MCF 10A (cell line): ENCODE results near the gene COTL1. TPM values are rescaled to one million over a fixed set of nuclear protein-coding genes. Genes with fewer than 3 reads are reported as not detected.

Experiments
- BruUV-seq: library from RNA; stranded (reverse); fragments of 400-500 nt; replicated peaks from 2 replicates; lab custom pipeline; 2021; lab: Mats Ljungman, UMichigan
- CTCF ChIA-PET: fragments of 300-600 bp; sonication (Branson Sonifier 250); formaldehyde crosslinking; extraction: SDS; loops from one replicate; lab custom pipeline; 2021; ENCODE audit warnings: antibody characterized with exemption, inconsistent platforms; lab: Yijun Ruan, JAX
- POLR2A ChIA-PET: fragments of 300-600, 350-650 bp; sonication (Branson Sonifier 250); formaldehyde crosslinking; extraction: SDS; loops from one replicate; lab custom pipeline; 2020; ENCODE audit warnings: antibody characterized with exemption, inconsistent platforms; lab: Yijun Ruan, JAX
- DNase-seq: peaks from one replicate; pipeline ENCODE4 v3.0.0-alpha.2; 2018; ENCODE audit not compliant: unreplicated experiment
- H3K27ac Mint-ChIP-seq: one replicate; pipeline ENCODE4 v1.8.0; 2022; ENCODE audit warnings: mild to moderate bottlenecking, low read depth, mixed read lengths; ENCODE audit not compliant: unreplicated experiment
- H3K27me3 Mint-ChIP-seq: one replicate; pipeline ENCODE4 v1.8.0; 2022; ENCODE audit warnings: mixed read lengths; ENCODE audit not compliant: insufficient read depth, unreplicated experiment
- H3K36me3 Mint-ChIP-seq: one replicate; pipeline ENCODE4 v1.8.0; 2022; ENCODE audit warnings: mild to moderate bottlenecking, moderate library complexity, mixed read lengths; ENCODE audit not compliant: insufficient read depth, unreplicated experiment
- H3K4me1 Mint-ChIP-seq: one replicate; pipeline ENCODE4 v1.8.0; 2022; ENCODE audit warnings: mixed read lengths; ENCODE audit not compliant: insufficient read depth, unreplicated experiment
- H3K4me3 Mint-ChIP-seq: one replicate; pipeline ENCODE4 v1.8.0; 2022; ENCODE audit warnings: mild to moderate bottlenecking, moderate library complexity, mixed read lengths; ENCODE audit not compliant: unreplicated experiment
- H3K9me3 Mint-ChIP-seq: one replicate; pipeline ENCODE4 v1.8.0; 2022; ENCODE audit warnings: mixed read lengths; ENCODE audit not compliant: unreplicated experiment
- CTCF ChIP-seq: fragments of 200-600 bp; IDR thresholded peaks from one replicate; pipeline ENCODE4 v1.8.0; 2022; ENCODE audit warnings: antibody characterized with exemption, mild to moderate bottlenecking; ENCODE audit not compliant: unreplicated experiment
- intact Hi-C: fragments of 100-400 bp; cut with micrococcal nuclease; formaldehyde crosslinking; loops from 2 replicates; pipeline ENCODE4 v1.14.1; 2022
- total RNA-seq: library from RNA; stranded (reverse); gene quantifications from 2 replicates; pipeline ENCODE4 v1.2.3, GENCODE V29; 2022

COTL1 gene
- total RNA-seq, 1 experiment from 2014 or later: 269 TPM

DNA sequence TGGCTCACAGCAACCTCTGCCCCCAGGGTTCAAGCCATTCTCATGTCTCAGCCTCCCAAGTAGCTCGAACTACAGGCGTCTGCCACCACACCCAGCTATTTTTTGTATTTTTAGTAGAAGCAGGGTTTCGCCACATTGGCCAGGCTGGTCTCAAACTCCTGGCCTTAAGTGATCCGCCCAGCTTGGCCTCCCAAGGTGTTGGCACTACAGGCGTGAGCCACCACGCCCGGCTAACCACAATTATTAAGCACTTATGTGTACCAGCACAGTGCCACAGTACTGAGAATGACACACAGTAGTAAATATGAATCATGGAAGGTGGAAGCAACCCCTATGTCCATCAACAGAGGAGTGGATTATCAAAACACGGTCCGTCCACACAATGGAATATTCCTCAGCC is 49.8 kb downstream of the COTL1 start:
- H3K27ac Mint-ChIP-seq: no peak overlapping the region
- H3K27me3 Mint-ChIP-seq: no peaks in the 10 kb centered on the region
- H3K4me3 Mint-ChIP-seq: no peak overlapping the region
- H3K36me3 Mint-ChIP-seq: peaks cover 51% of the 10 kb centered on the region
- no peak for DNase-seq
- ChIA-PET POLR2A (no interaction called here), CTCF (interaction anchor here (0.6 to 1.7 kb wide), 2 partner anchors 27 to 55 kb away, joined by 3 to 4 read pairs; no protein-coding TSS in a partner anchor)
- intact Hi-C loops: no loop called here
- H3K9me3 Mint-ChIP-seq: peaks cover 6% of the 10 kb centered on the region
- no TSS peak for BruUV-seq
- H3K4me1 Mint-ChIP-seq: no peaks in the 10 kb centered on the region
- TF ChIP-seq CTCF: no peak

GRCh38 chr16:84567286-84567962 is 50.5 kb downstream of the COTL1 start:
- peaks cover 46% of the 10 kb centered on the region for H3K36me3 Mint-ChIP-seq
- no peaks in the 10 kb centered on the region for H3K27me3 Mint-ChIP-seq
- H3K9me3 Mint-ChIP-seq: peaks cover 6% of the 10 kb centered on the region
- DNase-seq: no peak
- no peaks in the 10 kb centered on the region for H3K4me1 Mint-ChIP-seq
- no TSS peak for BruUV-seq
- no peak for TF ChIP-seq CTCF
- ChIA-PET CTCF (interaction anchor here (0.6 to 1.7 kb wide), 2 partner anchors 26 to 55 kb away, joined by 3 to 4 read pairs; no protein-coding TSS in a partner anchor), POLR2A (no interaction called here)
- intact Hi-C loops: no loop called here
- H3K27ac Mint-ChIP-seq: no peak overlapping the region
- no peak overlapping the region for H3K4me3 Mint-ChIP-seq

- intact Hi-C loops: no loop called here
- ChIA-PET POLR2A (no interaction called here), CTCF (interaction anchor here (0.7 to 1.7 kb wide), 2 partner anchors 56 to 332 kb away, joined by 3 to 4 read pairs; no protein-coding TSS in a partner anchor)
- TF ChIP-seq CTCF: no peak
- Mint-ChIP-seq H3K4me3 (no peak overlapping the region), H3K27me3 (no peaks in the 10 kb centered on the region), H3K9me3 (peaks cover 6% of the 10 kb centered on the region), H3K27ac (no peak overlapping the region), H3K4me1 (no peaks in the 10 kb centered on the region), H3K36me3 (peaks cover 39% of the 10 kb centered on the region)
- BruUV-seq: no TSS peak
- DNase-seq: no peak
These were observed 51.2 kb downstream of the COTL1 start for GRCh38 chr16:84566545-84567257.
